ENCODE measurements around the gene GNAT2.
A peak's percentile ranks its signal among the peaks of the same experiment; 100 is the strongest.

Gene GNAT2

DNA sequence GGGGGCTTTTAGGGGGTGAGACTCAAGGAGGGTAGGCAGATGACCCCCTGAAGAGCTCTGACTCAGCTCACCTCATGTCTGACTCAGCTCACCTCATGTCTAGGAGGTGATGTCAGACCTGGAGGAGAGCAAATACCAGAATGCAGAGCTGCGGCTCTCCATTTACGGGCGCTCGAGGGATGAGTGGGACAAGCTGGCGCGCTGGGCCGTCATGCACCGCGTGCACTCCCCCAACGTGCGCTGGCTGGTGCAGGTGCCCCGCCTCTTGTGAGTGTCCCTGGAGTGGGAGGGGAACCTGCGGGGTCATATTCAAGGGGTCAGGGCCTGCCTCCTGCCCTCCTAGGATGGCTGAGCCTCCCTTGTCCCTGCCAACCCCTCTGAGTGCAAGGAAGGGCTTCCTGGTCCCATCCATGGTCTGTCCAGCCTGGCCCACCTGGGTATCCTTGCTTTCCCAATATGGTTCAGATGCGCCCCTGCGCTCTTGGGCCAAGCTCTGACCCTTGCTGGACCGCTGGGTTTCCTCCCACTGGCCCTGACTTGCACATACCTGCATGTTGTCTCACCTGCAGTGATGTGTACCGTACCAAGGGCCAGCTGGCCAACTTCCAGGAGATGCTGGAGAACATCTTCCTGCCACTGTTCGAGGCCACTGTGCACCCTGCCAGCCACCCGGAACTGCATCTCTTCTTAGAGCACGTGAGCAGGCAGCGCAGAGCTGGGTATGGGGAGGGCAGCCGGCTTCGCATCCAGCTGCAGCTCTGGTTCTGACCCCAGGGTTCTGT is 9.3 kb upstream of the GNAT2 start:
- no peak for DNase-seq (ENCODE audit: low read depth in 3 of 3, low spot score in 1 of 3)

DNA sequence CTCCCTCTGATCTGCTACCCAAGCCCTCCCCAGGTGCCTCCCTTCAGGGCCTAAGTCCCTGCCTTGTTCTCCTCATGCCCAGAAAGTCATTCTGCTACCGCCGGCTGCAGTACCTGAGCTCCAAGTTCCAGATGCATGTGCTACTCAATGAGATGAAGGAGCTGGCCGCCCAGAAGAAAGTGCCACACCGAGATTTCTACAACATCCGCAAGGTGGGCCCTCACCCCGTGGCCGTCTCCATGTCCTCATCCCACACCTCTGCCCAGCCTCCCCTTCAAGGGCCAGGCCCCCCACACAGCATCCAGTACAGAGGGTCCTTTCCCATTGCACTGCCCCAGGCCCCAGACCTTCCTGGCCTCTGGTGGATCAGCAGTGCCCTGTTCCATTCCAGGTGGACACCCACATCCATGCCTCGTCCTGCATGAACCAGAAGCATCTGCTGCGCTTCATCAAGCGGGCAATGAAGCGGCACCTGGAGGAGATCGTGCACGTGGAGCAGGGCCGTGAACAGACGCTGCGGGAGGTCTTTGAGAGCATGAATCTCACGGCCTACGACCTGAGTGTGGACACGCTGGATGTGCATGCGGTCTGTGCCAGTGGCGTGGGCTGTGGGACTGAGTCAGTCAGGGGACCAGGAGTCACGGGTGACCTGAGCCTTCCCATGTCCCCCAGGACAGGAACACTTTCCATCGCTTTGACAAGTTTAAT is 8.4 kb upstream of the GNAT2 start:
- no peak for DNase-seq (ENCODE audit: low read depth in 3 of 3, low spot score in 1 of 3)

GRCh38 chr1:109626682-109627408 is 7.4 kb upstream of the GNAT2 start:
- no peak for DNase-seq (ENCODE audit: low read depth in 3 of 3, low spot score in 1 of 3)

- no peak for DNase-seq (ENCODE audit: low read depth in 3 of 3, low spot score in 1 of 3)
Observed at GRCh38 chr1:109625601-109626560, 6.5 kb upstream of the GNAT2 start.

GRCh38 chr1:109625176-109625575 is 5.8 kb upstream of the GNAT2 start:
- DNase-seq (ENCODE audit: low read depth in 3 of 3, low spot score in 1 of 3), result no peak

GRCh38 chr1:109624201-109625010 is 5.0 kb upstream of the GNAT2 start:
- DNase-seq (ENCODE audit: low read depth in 3 of 3, low spot score in 1 of 3), result no peak

- DNase-seq (ENCODE audit: low read depth in 3 of 3, low spot score in 1 of 3), result no peak
Observed at GRCh38 chr1:109623601-109624161, 4.3 kb upstream of the GNAT2 start.

GRCh38 chr1:109622895-109623294 is 3.5 kb upstream of the GNAT2 start:
- DNase-seq (ENCODE audit: low read depth in 3 of 3, low spot score in 1 of 3), result no peak

- DNase-seq (ENCODE audit: low read depth in 3 of 3, low spot score in 1 of 3), result no peak
Observed at GRCh38 chr1:109622137-109622892, 2.9 kb upstream of the GNAT2 start.

DNA sequence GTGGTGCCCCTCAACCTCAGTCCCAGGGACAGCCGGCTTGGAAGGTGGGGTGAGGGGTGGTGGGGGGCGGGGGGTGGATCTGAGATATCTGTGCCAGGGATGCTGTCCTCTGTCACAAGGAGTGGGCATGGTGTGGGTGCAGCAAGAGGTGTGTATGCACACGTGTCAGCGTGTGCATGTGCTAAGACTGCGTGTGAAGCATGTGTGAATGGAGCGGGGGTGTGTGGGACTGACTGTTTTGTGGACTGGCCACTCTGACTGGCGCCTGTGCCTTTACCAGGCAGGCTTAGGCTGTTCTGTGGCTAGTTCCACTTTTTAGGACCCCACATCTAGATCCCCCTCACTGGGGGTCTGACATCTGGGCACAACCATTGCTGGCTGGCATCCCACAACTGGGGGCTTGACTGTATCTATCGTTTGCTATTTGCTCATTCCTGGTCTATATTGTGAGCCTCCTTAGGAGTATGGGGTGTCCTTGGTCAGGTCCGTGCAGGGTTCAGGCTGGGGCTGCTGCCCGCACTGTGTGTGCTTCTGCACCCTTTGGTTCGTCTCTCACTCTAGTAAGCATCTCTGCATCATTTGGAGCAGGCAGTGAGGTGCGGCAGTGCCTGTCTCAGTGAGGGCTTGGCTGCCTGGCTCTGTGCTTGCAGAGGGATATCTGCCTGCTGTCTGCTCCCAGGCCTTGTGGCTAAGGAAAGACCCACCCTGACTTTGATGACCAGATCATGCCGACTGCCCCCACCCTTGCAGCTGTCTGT is 2.1 kb upstream of the GNAT2 start:
- no peak for DNase-seq (ENCODE audit: low read depth in 3 of 3, low spot score in 1 of 3)

- peak; percentile 86 to 94 (median 88) for DNase-seq (ENCODE audit: low read depth in 3 of 3, low spot score in 1 of 3)
Observed at GRCh38 chr1:109620841-109621286, 1.4 kb upstream of the GNAT2 start.

DNA sequence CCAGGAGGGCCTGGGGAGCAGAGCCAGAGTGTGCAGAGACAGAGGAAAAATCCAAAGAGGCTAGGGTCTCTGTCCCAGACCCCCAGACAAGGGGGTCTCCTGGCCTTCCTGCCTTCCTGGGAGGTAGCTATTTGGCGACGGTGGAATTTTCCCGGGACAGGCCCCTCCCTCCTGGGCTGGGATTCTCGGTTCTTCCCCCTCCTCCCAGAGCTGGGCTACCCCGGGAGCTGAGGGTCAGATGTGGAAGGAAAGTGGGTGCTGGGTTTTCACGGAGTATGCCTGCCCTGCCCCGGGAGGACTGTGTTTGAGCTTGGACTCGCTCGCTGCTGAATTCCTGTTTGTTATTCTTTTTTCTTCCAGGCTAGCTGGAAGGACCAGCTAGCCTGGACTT is 980 bp upstream of the GNAT2 start:
- no peak for DNase-seq (ENCODE audit: low read depth in 3 of 3, low spot score in 1 of 3)

DNA sequence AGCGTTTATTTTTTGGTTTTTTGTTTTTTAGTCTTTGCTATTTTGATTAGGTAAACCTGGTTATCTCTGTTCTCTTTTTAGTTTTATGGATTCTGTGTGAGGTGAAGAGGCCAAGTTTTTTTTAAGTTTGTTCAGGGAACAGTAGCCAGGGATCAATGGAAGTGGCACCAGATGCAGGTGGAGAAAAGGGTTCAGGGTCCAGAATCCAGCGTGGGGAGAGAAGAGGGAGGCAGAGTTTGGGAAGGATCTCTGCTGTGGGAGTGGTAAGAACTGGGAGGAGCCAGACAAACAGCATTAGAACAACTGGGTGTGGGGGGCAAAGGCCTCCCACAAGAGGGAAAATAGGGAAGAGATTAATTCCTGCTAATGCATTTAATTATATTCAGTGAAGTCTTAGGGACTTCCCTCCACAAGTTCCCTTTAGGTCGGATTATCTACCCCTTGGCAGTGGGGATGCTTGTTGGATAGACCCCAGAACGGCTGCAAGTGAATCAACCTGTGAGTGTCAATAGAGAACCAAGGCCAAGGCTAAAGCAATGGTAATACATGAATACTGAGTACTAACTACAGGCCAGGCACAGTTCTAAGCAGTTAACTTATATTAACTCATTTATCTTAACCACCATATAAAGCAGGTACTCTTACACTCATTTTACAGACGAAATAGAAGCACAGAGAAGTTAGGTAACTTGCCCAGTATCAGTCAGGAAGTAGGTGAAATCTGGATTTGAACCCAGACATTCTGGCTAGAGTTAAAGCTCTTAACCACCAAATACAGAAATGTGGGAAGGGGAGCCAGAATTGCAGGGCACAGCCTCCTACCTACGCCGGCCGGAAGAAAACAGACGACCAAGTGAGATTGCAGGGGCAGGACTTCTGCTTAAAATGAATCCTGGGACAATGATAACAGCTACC is 498 bp downstream of the GNAT2 start:
- no peak for DNase-seq (ENCODE audit: low read depth in 3 of 3, low spot score in 1 of 3)

- no peak for DNase-seq (ENCODE audit: low read depth in 3 of 3, low spot score in 1 of 3)
Observed at GRCh38 chr1:109617291-109617801, 2.1 kb downstream of the GNAT2 start.

DNA sequence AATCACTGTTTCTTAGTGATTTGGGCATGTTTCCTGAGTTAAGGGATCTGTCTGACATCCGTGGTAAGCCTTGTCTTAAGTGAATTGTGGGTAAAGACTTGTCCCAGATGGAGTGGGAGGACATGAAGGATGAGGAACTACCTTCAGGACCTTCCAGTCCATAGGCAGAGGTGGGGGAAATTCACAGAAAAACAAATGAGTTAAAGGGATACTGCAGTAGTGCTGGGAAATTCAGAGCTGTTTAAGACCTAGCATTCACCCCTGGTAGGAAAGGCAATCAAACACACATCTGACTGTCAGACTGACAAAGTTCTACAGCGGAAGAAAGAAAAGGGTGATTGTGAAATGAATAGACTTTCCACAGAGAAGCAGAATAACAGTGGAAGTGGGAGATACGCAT is 3.0 kb downstream of the GNAT2 start:
- no peak for DNase-seq (ENCODE audit: low read depth in 3 of 3, low spot score in 1 of 3)

DNA sequence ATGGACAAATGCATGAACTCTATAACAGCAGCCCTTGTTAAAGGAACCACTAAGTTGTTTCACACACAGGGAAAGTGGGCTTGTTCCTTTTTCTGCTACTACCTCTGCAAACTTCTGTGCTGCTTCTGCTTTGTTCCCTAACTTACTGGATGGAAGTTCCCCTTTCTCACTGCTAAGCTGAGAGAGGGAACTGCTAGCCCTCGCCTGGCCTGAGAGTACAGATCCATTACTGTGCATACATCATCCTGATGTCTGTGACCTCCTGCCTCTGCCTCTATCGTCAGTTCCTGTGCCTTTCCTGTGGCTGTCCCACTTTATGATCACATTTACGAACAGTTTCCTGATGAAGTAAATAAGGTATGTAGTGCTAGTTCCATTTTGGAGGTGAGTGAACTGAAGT is 3.5 kb downstream of the GNAT2 start:
- no peak for DNase-seq (ENCODE audit: low read depth in 3 of 3, low spot score in 1 of 3)

Data from stimulated activated CD4-positive, alpha-beta T cell treated with anti-CD3 and anti-CD28 coated beads, TNF-alpha, amount 100 ng/mL, for 1 hour (primary cell).